ENCODE results near the gene COX14.
A peak's percentile ranks its signal among the peaks of the same experiment; 100 is the strongest.
"Not testable (repeated sequence)": the region's sequence is repeated elsewhere in the genome, so short reads cannot be mapped to it uniquely, and the experiment has no call there.

The COX14 gene

GRCh38 chr12:50107416-50108268 is 4.4 kb upstream of the COX14 start:
- DNase-seq (ENCODE audit: low spot score): no peak

GRCh38 chr12:50109319-50109718 is 2.7 kb upstream of the COX14 start:
- no peak for DNase-seq (ENCODE audit: low spot score)

GRCh38 chr12:50110127-50110761 is 1.8 kb upstream of the COX14 start:
- peak; percentile 58 for DNase-seq (ENCODE audit: low spot score)

- DNase-seq (ENCODE audit: low spot score): peak; percentile 68
These were observed 1.2 kb upstream of the COX14 start for GRCh38 chr12:50110762-50111351.

DNA sequence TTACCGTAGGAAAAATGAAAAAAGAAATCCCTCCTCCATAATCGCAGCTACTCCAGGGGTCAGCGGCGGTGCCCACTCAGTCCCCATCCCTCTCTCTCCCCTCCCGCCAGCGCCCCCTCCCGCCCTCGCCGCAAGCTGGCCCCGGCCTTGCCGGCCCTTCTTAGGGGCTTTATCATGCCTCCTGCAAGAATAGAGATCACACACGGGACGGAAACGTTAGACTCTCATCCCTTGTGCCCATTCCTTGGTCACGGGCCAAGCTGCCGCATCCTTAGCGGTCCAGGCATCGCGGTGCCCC is 692 bp upstream of the COX14 start:
- no peak for DNase-seq (ENCODE audit: low spot score)

DNA sequence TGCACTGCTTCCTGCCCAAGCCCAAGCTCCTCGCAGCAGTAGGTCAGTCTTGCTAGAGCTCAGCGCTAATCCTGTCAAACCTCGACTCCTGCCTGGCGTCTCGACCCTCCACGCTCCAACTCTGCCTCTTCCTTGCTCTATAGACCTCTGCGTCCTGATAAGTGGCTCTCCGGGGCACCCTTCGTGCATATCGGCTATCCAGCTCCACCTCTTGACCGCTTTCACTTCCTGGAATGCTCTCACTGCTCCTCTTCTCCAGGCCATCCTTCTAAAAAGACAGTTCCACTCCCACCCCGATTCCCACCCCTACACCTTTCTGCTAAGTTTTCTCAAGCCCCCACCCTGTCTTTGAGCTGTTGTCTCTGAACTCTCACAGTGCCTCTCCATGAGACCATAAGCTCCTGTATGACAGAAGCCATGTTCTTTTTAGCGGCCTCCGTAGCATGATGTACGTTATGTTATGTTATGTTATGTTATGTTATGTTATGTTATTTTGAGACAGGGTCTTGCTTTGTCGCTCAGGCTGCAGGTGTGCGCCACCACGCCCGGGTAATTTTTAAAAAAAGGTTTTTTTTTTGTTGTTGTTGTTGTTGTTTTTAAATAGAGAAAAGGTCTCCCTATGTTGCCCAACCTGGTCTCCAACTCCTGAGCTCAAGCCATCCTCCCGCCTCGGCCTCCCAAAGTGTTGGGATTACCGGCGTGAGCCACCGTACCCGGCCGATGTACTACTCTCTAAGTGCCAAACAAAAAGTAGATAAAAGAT is 601 bp downstream of the COX14 start:
- DNase-seq (ENCODE audit: low spot score): no peak

GRCh38 chr12:50117057-50117622 is 5.1 kb downstream of the COX14 start:
- DNase-seq (ENCODE audit: low spot score): no peak

DNA sequence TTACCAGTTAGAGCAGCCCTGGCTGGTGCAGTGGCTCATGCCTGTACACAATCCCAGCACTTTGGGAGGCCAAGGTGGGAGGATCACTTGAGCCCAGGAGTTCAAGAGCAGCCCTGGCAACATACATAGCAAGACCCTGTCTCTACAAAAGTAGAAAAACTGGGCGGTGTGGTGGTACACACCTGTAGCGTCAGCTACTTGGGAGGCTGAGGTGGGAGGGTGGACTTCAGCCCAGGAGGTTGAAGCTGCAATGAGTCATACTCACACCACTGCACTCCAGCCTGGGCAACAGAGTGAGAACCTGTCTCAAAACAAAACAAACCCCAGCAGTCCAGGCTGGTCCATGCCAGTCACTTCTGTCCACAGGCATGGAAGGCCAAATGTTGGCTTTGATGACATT is 7.4 kb downstream of the COX14 start:
- no peak for DNase-seq (ENCODE audit: low spot score)

GRCh38 chr12:50120521-50120920 is 8.5 kb downstream of the COX14 start:
- DNase-seq (ENCODE audit: low spot score): peak; percentile 79

DNA sequence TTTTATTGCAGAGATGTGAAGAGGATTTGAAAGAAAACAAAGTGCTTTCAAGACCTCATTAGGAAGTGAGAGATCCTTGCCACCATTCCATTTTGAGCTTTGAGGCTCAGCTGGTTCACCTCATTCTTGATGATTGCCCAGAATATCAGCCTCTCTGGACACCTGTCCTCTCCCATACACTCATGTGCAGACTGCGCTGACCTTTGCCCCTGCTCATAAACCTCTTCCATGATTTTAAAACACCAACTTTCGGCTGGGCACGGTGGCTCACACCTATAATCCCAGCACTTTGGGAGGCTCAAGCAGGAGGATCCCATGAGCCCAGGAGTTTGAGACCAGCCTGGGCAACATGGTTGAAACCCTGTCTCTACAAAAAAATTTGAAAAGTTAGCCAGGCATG is 8.9 kb downstream of the COX14 start:
- DNase-seq (ENCODE audit: low spot score): no peak

DNA sequence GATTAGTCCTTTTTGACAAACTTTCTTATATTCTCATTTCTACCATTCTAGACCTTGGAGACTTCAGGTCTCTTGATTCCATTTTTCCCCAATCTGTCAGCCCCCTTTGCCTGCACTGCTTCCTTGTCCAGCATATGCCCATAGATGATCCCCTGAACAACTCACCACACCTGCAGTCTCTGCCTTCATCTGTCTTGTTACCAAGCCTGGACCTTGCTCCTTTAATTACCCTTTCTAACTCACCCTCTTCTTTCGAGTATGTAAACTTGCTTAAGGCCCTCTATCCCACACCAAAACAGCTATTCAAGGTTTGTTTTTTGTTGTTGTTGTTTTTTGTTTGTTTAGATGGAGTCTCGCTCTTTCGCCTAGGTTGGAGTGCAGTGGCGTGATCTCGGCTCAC is 9.6 kb downstream of the COX14 start:
- no peak for DNase-seq (ENCODE audit: low spot score)

GRCh38 chr12:50123203-50123602 is 11.2 kb downstream of the COX14 start:
- no peak for DNase-seq (ENCODE audit: low spot score)

GRCh38 chr12:50127546-50127945 is 15.5 kb downstream of the COX14 start:
- no peak for DNase-seq (ENCODE audit: low spot score)

GRCh38 chr12:50129290-50129689 is 17.3 kb downstream of the COX14 start:
- DNase-seq (ENCODE audit: low spot score): no peak

DNA sequence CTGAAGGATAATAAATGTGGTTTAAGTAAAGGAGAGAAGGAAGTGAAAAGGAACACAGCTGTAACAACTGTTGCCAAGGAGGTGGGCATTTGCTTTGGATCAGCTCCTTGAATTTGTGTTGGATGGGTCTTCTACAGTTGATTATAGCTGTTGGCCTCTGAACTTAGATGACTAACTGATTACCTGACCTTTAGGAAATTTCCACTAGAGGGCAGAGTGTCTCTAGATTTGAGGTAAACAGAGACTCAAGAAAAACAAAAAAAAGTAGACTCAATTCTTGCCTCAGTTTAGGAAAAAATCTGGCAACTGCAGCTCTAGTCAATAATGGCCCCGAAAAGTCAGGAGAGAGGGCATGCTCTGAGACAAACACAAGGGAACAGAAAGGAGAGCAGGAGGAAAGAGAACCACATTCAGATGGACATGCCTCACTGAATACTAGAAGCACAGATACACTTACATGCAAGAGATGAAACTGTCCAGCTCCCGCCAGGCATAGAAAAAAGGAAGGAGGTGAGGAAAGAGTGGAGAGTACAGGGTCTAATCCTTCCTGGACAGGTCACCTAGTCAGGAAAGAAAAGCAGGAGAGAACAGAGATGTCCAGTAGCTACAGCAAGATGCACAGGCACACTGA is 20.6 kb downstream of the COX14 start:
- peak; percentile 47 for DNase-seq (ENCODE audit: low spot score)

DNA sequence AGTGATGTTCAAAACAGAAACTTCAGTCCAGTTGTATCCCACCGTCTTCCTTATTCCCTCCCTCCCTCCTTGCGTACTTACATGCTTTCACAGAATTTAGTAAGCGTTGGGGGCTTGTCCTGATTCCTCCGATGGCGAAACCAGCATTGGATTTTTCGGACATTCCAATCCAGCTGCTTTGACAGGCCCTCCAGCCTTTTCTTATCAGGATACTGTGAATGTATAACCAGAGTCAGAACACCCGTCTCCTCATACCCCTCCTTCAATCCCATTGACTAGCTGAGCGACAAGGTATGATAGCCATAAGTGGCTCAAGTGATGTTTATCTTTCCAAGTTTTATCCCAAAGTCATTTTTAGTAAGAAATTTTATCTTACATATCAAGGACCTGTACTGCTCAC is 31.0 kb downstream of the COX14 start:
- DNase-seq (ENCODE audit: low spot score): no peak

DNA sequence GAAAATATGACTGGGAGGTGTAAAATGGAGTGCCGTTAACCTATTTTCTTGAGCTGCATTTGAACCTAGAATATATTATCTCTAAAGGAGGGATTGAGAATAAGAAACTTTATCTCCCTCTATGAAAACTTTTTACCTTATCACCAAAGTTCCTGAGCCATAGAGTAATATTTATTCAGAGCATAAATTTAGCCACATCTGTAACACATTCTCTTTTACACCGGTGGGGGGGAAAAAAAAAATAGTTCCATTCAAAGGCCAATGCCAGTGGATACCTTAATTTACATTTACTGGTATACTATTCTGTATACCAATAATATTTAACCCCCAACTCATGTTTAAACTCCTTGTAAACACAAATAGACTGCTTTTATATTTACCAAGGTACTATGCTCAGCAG is 33.4 kb downstream of the COX14 start:
- DNase-seq (ENCODE audit: low spot score): no peak

DNA sequence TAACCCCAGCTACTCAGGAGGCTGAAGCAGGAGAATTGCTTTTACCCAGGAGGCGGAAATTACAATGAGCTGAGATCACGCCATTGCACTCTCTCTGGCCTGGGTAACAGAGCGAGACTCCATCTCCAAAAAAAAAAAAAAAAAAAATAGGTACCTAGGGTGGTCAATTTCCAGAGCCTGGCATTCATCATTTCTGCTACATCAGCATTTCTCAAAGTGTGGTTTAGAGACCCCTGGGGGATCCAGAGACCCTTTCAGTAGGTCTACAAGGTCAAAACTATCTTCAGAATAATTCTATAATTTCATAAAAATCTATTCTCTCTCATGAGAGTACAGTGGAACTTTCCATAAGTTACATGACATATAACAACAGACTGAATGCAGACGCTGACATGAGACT is 35.2 kb downstream of the COX14 start:
- DNase-seq (ENCODE audit: low spot score): no peak

DNA sequence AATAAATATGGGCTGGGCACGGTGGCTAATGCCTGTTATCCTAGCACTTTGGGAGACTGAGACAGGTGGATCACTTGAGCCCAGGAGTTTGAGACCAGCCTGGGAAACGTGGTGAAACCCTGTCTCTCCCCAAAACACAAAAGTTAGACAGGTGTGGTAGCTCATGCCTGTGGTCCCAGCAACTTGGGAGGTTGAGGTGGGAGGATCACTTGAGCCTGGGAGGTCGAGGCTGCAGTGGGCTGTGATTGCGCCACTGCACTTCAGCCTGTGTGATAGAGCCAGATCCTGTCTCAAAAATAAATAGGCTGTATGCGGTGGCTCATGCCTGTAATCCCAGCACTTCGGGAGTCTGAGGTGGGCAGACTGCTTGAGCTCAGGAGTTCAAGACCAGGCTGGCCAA is 36.0 kb downstream of the COX14 start:
- not testable (repeated sequence) for DNase-seq (ENCODE audit: low spot score)

- DNase-seq (ENCODE audit: low spot score): no peak
These were observed 37.3 kb downstream of the COX14 start for GRCh38 chr12:50149311-50149710.

- no peak for DNase-seq (ENCODE audit: low spot score)
These were observed 39.1 kb downstream of the COX14 start for GRCh38 chr12:50151047-50151687.

Measured in D341Med (cell line).